ENCODE measurements around the gene SMIM21. TPM values are rescaled to one million over a fixed set of nuclear protein-coding genes. Genes with fewer than 3 reads are reported as not detected.

SMIM21 gene
- total RNA-seq, 2 donors from 2014 or later, result not detected

DNA sequence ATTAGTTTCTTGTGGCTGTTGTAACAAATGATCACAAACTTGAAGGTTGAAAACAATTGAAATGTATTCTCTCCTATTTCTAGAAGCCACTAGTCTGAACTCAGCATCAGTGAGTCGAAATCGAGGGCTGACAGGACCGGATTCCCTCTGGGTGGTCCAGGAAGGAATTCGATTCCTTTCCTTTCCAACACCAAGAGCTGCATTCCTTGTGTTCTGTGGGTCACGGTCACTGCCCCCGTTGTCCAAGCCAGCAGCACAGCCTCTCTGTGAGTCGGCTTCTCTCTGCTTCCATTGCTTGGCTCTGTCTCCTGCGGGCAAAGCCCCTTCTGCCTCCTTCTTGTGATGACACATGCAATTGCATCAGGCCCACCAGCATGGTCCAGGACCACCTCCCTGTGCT is 67.3 kb downstream of the SMIM21 start:
- H3K27me3 Mint-ChIP-seq, result peaks cover 19 to 23% of the 10 kb centered on the region in 2 donors
- ATAC-seq (no peak), DNase-seq (ENCODE audit: low spot score) (no peak)
- peaks cover 0 to 2% of the 10 kb centered on the region in 2 donors for H3K4me1 Mint-ChIP-seq (ENCODE audit: low read depth in 2 of 2)
- H3K36me3 Mint-ChIP-seq, result peaks cover 7% of the 10 kb centered on the region
- H3K4me3 Mint-ChIP-seq, result no peak overlapping the region
- peaks cover 5% of the 10 kb centered on the region for H3K9me3 Mint-ChIP-seq
- no peak overlapping the region for H3K27ac Mint-ChIP-seq

Other genes with a start within 250 kb of the SMIM21 start
- 10 to 100 TPM; 20.0 to 23.0 TPM for gene PTGR3, start 218.6 kb downstream of the SMIM21 start, total RNA-seq
- gene TSHZ1, start 216.9 kb downstream of the SMIM21 start, total RNA-seq, result 10 to 100 TPM; 19.8 to 21.0 TPM

All from natural killer cell treated with Interleukin-12 subunit alpha and Interleukin-12 subunit beta and Interleukin-15 and Interleukin-18, amount 100 ng/mL, for 72 hours (primary cell).